ENCODE measurements around the gene SEMA6A. TPM values are rescaled to one million over a fixed set of nuclear protein-coding genes. Genes with fewer than 3 reads are reported as not detected.

Gene SEMA6A
- total and polyA plus RNA-seq, 2 experiments from 2014 or later: 13.2 to 27.6 TPM

- no peak for TF ChIP-seq CTCF (IDR thresholded peaks at IDR 0.05; ENCODE audit: low read depth, low read length)
- Histone ChIP-seq H3K4me3 (no peak overlapping the region), H3K27ac (no peak overlapping the region), H3K9me3 (ENCODE audit: low read depth) (no peaks in the 10 kb centered on the region), H3K4me1 (ENCODE audit: low read depth) (peaks cover 3% of the 10 kb centered on the region), H3K27me3 (no peaks in the 10 kb centered on the region), H3K36me3 (no peaks in the 10 kb centered on the region)
- DNase-seq (ENCODE audit: low read depth in 1 of 2, low spot score in 1 of 2): no peak
Measured at GRCh38 chr5:116521173-116521872, 53.3 kb downstream of the SEMA6A start.

DNA sequence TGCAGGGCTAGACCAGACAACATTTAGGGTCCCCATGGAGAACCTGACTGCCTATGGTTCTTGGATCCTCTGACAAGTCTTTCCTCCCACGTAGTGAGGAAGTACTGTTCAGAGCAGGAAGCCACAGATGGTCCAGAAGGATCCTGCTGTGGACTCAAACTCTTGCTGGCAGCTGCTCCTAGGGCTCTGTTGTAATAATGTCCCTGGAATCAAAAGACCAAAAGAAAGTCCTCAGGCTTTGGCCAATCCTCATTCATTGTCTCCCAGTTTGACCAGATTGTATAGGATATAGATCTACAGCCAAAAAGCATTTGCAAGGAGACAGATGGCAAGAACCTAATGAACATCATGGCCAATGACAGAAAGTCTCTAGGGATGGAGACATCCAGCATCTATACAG, 53.9 kb downstream of the SEMA6A start:
- H3K36me3 ChIP-seq: no peaks in the 10 kb centered on the region
- H3K4me1 ChIP-seq (ENCODE audit: low read depth): peaks cover 4% of the 10 kb centered on the region
- DNase-seq (ENCODE audit: low read depth in 1 of 2, low spot score in 1 of 2): no peak
- no peak for TF ChIP-seq CTCF (IDR thresholded peaks at IDR 0.05; ENCODE audit: low read depth, low read length)
- H3K27me3 ChIP-seq: no peaks in the 10 kb centered on the region
- H3K4me3 ChIP-seq: no peak overlapping the region
- H3K9me3 ChIP-seq (ENCODE audit: low read depth): no peaks in the 10 kb centered on the region
- H3K27ac ChIP-seq: no peak overlapping the region

DNA sequence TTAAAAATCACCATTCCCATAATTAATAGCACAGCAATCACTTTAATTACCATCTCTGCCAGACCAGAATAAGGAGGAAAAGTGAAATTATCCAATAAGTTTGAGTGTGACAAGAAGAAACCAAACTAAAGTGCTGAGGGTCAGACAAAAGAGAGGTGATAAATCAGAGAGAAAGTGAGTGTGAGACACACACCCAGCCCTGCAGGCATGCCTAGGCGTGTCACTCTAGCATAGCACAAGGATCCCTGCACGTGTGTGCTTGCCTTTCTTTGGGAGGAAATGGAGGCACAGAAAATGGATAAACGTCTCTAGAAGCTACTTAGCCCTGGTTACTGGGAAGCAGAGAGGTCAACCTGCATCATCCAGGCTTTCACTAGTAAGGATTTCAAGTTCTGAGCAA, 56.2 kb downstream of the SEMA6A start:
- Histone ChIP-seq H3K36me3 (no peaks in the 10 kb centered on the region), H3K4me3 (no peak overlapping the region), H3K27ac (no peak overlapping the region)

GRCh38 chr5:116517488-116517887, 57.1 kb downstream of the SEMA6A start:
- Histone ChIP-seq H3K27me3 (no peaks in the 10 kb centered on the region), H3K36me3 (no peaks in the 10 kb centered on the region), H3K27ac (no peak overlapping the region), H3K4me3 (no peak overlapping the region), H3K9me3 (ENCODE audit: low read depth) (no peaks in the 10 kb centered on the region), H3K4me1 (ENCODE audit: low read depth) (peaks cover 5% of the 10 kb centered on the region)
- no peak for DNase-seq (ENCODE audit: low read depth in 1 of 2, low spot score in 1 of 2)
- TF ChIP-seq CTCF (IDR thresholded peaks at IDR 0.05; ENCODE audit: low read depth, low read length): no peak

More for the DNA sequence above, 56.2 kb downstream of the SEMA6A start:
- no peak for DNase-seq (ENCODE audit: low read depth in 1 of 2, low spot score in 1 of 2)
- peaks cover 5% of the 10 kb centered on the region for H3K4me1 ChIP-seq (ENCODE audit: low read depth)
- no peaks in the 10 kb centered on the region for H3K9me3 ChIP-seq (ENCODE audit: low read depth)
- no peak for TF ChIP-seq CTCF (IDR thresholded peaks at IDR 0.05; ENCODE audit: low read depth, low read length)
- no peaks in the 10 kb centered on the region for H3K27me3 ChIP-seq

DNA sequence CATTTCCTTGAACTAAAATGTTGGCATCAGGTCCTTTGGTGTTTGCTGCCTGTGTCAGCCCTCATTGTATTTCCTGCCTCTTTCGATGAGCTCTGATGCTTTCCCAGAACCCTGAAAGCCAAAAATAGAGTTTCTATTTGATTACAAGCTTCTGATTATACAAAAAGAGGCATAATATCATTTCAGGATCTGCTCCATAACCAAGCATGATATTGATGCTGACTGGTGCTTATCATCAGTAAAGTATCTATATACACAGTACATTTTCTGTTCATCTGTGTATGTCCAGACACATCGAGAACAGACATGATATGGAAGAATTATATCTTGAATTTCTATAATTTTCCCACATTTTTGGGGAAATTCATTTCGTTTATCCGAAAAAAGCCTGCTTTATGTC, 58.6 kb downstream of the SEMA6A start:
- H3K4me3 ChIP-seq: no peak overlapping the region
- DNase-seq (ENCODE audit: low read depth in 1 of 2, low spot score in 1 of 2): no peak
- TF ChIP-seq CTCF (IDR thresholded peaks at IDR 0.05; ENCODE audit: low read depth, low read length): no peak
- no peaks in the 10 kb centered on the region for H3K9me3 ChIP-seq (ENCODE audit: low read depth)
- H3K27ac ChIP-seq: no peak overlapping the region
- H3K27me3 ChIP-seq: no peaks in the 10 kb centered on the region
- peaks cover 12% of the 10 kb centered on the region for H3K4me1 ChIP-seq (ENCODE audit: low read depth)
- H3K36me3 ChIP-seq: no peaks in the 10 kb centered on the region

Measured in cardiac muscle cell (in vitro differentiated cells and primary cell).